IMR-90 (cell line): ENCODE measurements around the gene SLC19A1. TPM values are rescaled to one million over a fixed set of nuclear protein-coding genes. Genes with fewer than 3 reads are reported as not detected.

Experiments used
- ATAC-seq: fragments of 200-7000 bp; cut with Tn5 transposase; 2 replicates; pipeline ENCODE4 v1.9.1; 2020; ENCODE audit warnings: low read depth, mild to moderate bottlenecking, moderate library complexity
- BruUV-seq: library from RNA; stranded (reverse); fragments of 400-500 nt; replicated peaks from 2 replicates; lab custom pipeline; 2021; lab: Mats Ljungman, UMichigan
- CTCF ChIA-PET: fragments of 300-600 bp; formaldehyde crosslinking; extraction: SDS; loops from one replicate; lab custom pipeline; 2021; ENCODE audit warnings: antibody characterized with exemption; lab: Yijun Ruan, JAX
- POLR2A ChIA-PET: fragments of 300-600 bp; sonication (Branson Sonifier 250); formaldehyde crosslinking; loops from one replicate; lab custom pipeline; 2022; ENCODE audit warnings: antibody characterized with exemption; ENCODE audit not compliant: unreplicated experiment; lab: Charles Lee
- DNase-seq: peaks from one replicate; pipeline ENCODE4 v3.0.0; 2013
- H2AFZ ChIP-seq: replicated peaks from 2 replicates; pipeline ENCODE3; 2013; ENCODE audit warnings: low read length, mild to moderate bottlenecking; ENCODE audit not compliant: poor library complexity
- H2AK5ac ChIP-seq: 2 replicates; pipeline ENCODE4 v1.6.1; 2013; ENCODE audit warnings: low read depth, low read length, inconsistent platforms
- H2AK9ac ChIP-seq: replicated peaks from 2 replicates; pipeline ENCODE3; 2013; ENCODE audit warnings: mild to moderate bottlenecking, low read depth, low read length, moderate library complexity; ENCODE audit not compliant: poor library complexity
- H2BK120ac ChIP-seq: 2 replicates; pipeline ENCODE4 v1.6.1; 2013; ENCODE audit warnings: low read depth, low read length, inconsistent platforms
- H2BK15ac ChIP-seq: 3 replicates; pipeline ENCODE4 v1.6.1; 2013; ENCODE audit warnings: low read depth, low read length, inconsistent platforms
- H2BK20ac ChIP-seq: 2 replicates; pipeline ENCODE4 v1.6.1; 2013; ENCODE audit warnings: low read depth, mild to moderate bottlenecking, inconsistent platforms, low read length, moderate library complexity
- H2BK5ac ChIP-seq: 2 replicates; pipeline ENCODE4 v1.6.1; 2013; ENCODE audit warnings: mild to moderate bottlenecking, low read depth, low read length, inconsistent platforms; ENCODE audit not compliant: poor library complexity, severe bottlenecking
- H3K14ac ChIP-seq: replicated peaks from 2 replicates; pipeline ENCODE4 v1.6.1; 2013; ENCODE audit warnings: low read depth, low read length, inconsistent platforms
- H3K18ac ChIP-seq: 2 replicates; pipeline ENCODE4 v1.6.1; 2013; ENCODE audit warnings: low read depth, low read length, control low read depth
- H3K23ac ChIP-seq: 2 replicates; pipeline ENCODE4 v1.6.1; 2013; ENCODE audit warnings: low read depth, low read length, inconsistent platforms
- H3K27ac ChIP-seq: 2 replicates; pipeline ENCODE4 v1.5.1; 2013; ENCODE audit warnings: mild to moderate bottlenecking, control low read depth, low read length; ENCODE audit not compliant: insufficient read depth
- H3K27me3 ChIP-seq: 2 replicates; pipeline ENCODE4 v1.6.1; 2013; ENCODE audit warnings: low read length; ENCODE audit not compliant: control insufficient read depth, insufficient read depth
- H3K36me3 ChIP-seq: 2 replicates; pipeline ENCODE4 v1.6.1; 2013; ENCODE audit warnings: low read length, mixed read lengths; ENCODE audit not compliant: control insufficient read depth, insufficient read depth
- H3K4ac ChIP-seq: 2 replicates; pipeline ENCODE4 v1.6.1; 2013; ENCODE audit warnings: low read depth, low read length, inconsistent platforms
- H3K4me1 ChIP-seq: 2 replicates; pipeline ENCODE4 v1.6.1; 2013; ENCODE audit warnings: low read length, mixed read lengths; ENCODE audit not compliant: control insufficient read depth, insufficient read depth
- H3K4me2 ChIP-seq: 2 replicates; pipeline ENCODE4 v1.6.1; 2013; ENCODE audit warnings: low read depth, mild to moderate bottlenecking, control low read depth, low read length, moderate library complexity
- H3K4me3 ChIP-seq: 2 replicates; pipeline ENCODE4 v1.5.1; 2013; ENCODE audit warnings: low read depth, mild to moderate bottlenecking, control low read depth, low read length, moderate library complexity; ENCODE audit not compliant: insufficient read depth
- H3K56ac ChIP-seq: 2 replicates; pipeline ENCODE4 v1.6.1; 2013; ENCODE audit warnings: low read length, inconsistent platforms; ENCODE audit not compliant: insufficient read depth; ENCODE audit errors: extremely low read depth
- H3K79me1 ChIP-seq, 2 experiments: 2 replicates each; pipeline ENCODE4 v1.6.1; 2013; ENCODE audit warnings: low read length in 2 of 2, inconsistent platforms in 1 of 2, low read depth in 1 of 2
- H3K9ac ChIP-seq: 2 replicates; pipeline ENCODE4 v1.6.1; 2013; ENCODE audit warnings: low read depth, low read length, control low read depth
- H3K9me1 ChIP-seq: 2 replicates; pipeline ENCODE4 v1.6.1; 2013; ENCODE audit warnings: low read length, inconsistent platforms; ENCODE audit not compliant: insufficient read depth
- H3K9me3 ChIP-seq: 2 replicates; pipeline ENCODE4 v1.6.1; 2013; ENCODE audit warnings: low read length; ENCODE audit not compliant: control insufficient read depth, insufficient read depth
- H4K20me1 ChIP-seq: 2 replicates; pipeline ENCODE4 v1.6.1; 2013; ENCODE audit warnings: low read length, inconsistent platforms; ENCODE audit not compliant: insufficient read depth
- H4K5ac ChIP-seq: 2 replicates; pipeline ENCODE4 v1.6.1; 2013; ENCODE audit warnings: mild to moderate bottlenecking, low read depth, low read length, control low read depth
- H4K8ac ChIP-seq, 2 experiments: 2 replicates each; pipeline ENCODE4 v1.6.1; 2013; ENCODE audit warnings: low read depth in 2 of 2, low read length in 2 of 2, control low read depth in 1 of 2, inconsistent platforms in 1 of 2
- H4K91ac ChIP-seq: 2 replicates; pipeline ENCODE4 v1.6.1; 2013; ENCODE audit warnings: low read depth, low read length, inconsistent platforms; ENCODE audit not compliant: insufficient read depth
- BHLHE40 ChIP-seq: fragments of 150-350 bp; IDR thresholded peaks from 2 replicates; pipeline ENCODE4 v1.6.1; 2016; ENCODE audit warnings: mild to moderate bottlenecking, low read depth, low read length
- CEBPB ChIP-seq: IDR thresholded peaks from 2 replicates; pipeline ENCODE4 v1.6.1; 2012; ENCODE audit warnings: low read depth, low read length, improper control_type of control experiment
- MXI1 ChIP-seq: IDR thresholded peaks from 2 replicates; pipeline ENCODE4 v1.6.1; 2012; ENCODE audit warnings: low read depth, mild to moderate bottlenecking, low read length, moderate library complexity, borderline replicate concordance
- RFX5 ChIP-seq: IDR thresholded peaks from 2 replicates; pipeline ENCODE4 v1.8.0; 2012; ENCODE audit warnings: low read depth, mild to moderate bottlenecking, low read length, moderate library complexity
- USF2 ChIP-seq: fragments of 150-350 bp; IDR thresholded peaks from 2 replicates; pipeline ENCODE4 v1.6.1; 2017; ENCODE audit warnings: mild to moderate bottlenecking, antibody characterized with exemption, low read length, low read depth
- WGBS, 2 experiments: methylation state at CpG; one replicate each; pipeline versions ENCODE4 v1.1.5 to v1.1.7; 2013; ENCODE audit warnings: missing lambda C conversion rate in 2 of 2; ENCODE audit not compliant: insufficient read length in 1 of 2; ENCODE audit errors: extremely low coverage in 2 of 2; 5-methylcytosine and 5-hydroxymethylcytosine counted together
- dilution Hi-C: fragments of 300-500 bp; cut with HindIII; formaldehyde crosslinking; loops from one replicate; pipeline ENCODE4 v1.14.3; 2018; ENCODE audit warnings: low sequenced_read_pairs; ENCODE audit not compliant: unreplicated experiment
- in situ Hi-C: fragments of 300-500 bp; cut with MboI; formaldehyde crosslinking; loops from 3 replicates; pipeline ENCODE4 v1.14.3; 2019; ENCODE audit warnings: low sequenced_read_pairs, inconsistent platforms, mixed read lengths
- intact Hi-C: fragments of 100-400 bp; cut with micrococcal nuclease; formaldehyde crosslinking; loops from 2 replicates; pipeline ENCODE4 v1.10.0; 2022
- polyA plus RNA-seq, 3 experiments: library from polyadenylated mRNA; depleted of rRNA; stranded (reverse); fragments of >200 nt; gene quantifications; 2 replicates each; pipeline ENCODE4 v1.2.3, GENCODE V29; 2012; ENCODE audit warnings: low replicate concordance in 1 of 3
- total RNA-seq: library from RNA; depleted of rRNA; stranded (reverse); fragments of >200 nt; gene quantifications from 2 replicates; pipeline ENCODE4 v1.2.3, GENCODE V29; 2012

The SLC19A1 gene
- total and polyA plus RNA-seq, 2 of the 4 experiments (the other 2 are of a cell fraction), result 2.2 to 16.2 TPM

- Histone ChIP-seq H3K4me2 (no peak overlapping the region), H3K36me3 (peaks cover 58% of the 10 kb centered on the region), H3K27ac (no peak overlapping the region), H4K5ac (no peak overlapping the region), H2BK120ac (no peak overlapping the region), H3K79me1 (no peaks in the 10 kb centered on the region), H3K9ac (no peak overlapping the region), H3K4ac (no peak overlapping the region), H3K14ac (no peak overlapping the region), H3K4me3 (no peak overlapping the region), H4K8ac (no peak overlapping the region), H3K18ac (no peak overlapping the region), H3K27me3 (no peaks in the 10 kb centered on the region), H3K9me1 (peaks cover 7% of the 10 kb centered on the region; the same call in 1 of the 2 replicates), H4K20me1 (peaks cover 12% of the 10 kb centered on the region), H2AFZ (no peak overlapping the region), H2BK20ac (no peak overlapping the region), H4K91ac (no peak overlapping the region), H3K23ac (no peak overlapping the region), H3K56ac (no peak overlapping the region), H2BK15ac (no peak overlapping the region), H3K9me3 (no peaks in the 10 kb centered on the region), H2AK5ac (no peak overlapping the region), H2BK5ac (no peak overlapping the region), H3K4me1 (no peaks in the 10 kb centered on the region), H2AK9ac (no peak overlapping the region)
- in situ Hi-C loops (no loop called here), intact Hi-C loops (no loop called here), dilution Hi-C loops (no loop called here)
- WGBS, 2 experiments, result 81% methylated on average over 4 of the region's 11 CpGs; no CpG with 5 or more reads in 1 of the 2 experiments
- ChIA-PET POLR2A (no interaction called here), CTCF (interaction anchor here (0.7 kb wide), 1 partner anchor 342 kb away, joined by 3 read pairs; no protein-coding TSS in a partner anchor)
- TF ChIP-seq RFX5 (no peak), MXI1 (no peak), USF2 (no peak), CEBPB (no peak), BHLHE40 (no peak)
- ATAC-seq (no peak), DNase-seq (no peak)
- no TSS peak for BruUV-seq
These were observed 31.7 kb downstream of the SLC19A1 start for GRCh38 chr21:45510466-45510955.
